ENCODE measurements around the gene CERS5. TPM values are rescaled to one million over a fixed set of nuclear protein-coding genes. Genes with fewer than 3 reads are reported as not detected.

Gene CERS5
- total RNA-seq, 1 donor from 2014 or later, result 37.7 TPM

- DNase-seq (ENCODE audit: extremely low read depth, low read depth, low spot score), result no peak
These were observed 84.5 kb downstream of the CERS5 start for GRCh38 chr12:50082644-50083043.

- DNase-seq (ENCODE audit: extremely low read depth, low read depth, low spot score), result no peak
These were observed 85.9 kb downstream of the CERS5 start for GRCh38 chr12:50081096-50081808.

GRCh38 chr12:50079771-50080170 is 87.4 kb downstream of the CERS5 start:
- DNase-seq (ENCODE audit: extremely low read depth, low read depth, low spot score), result no peak

Other genes starting within 250 kb of the CERS5 start
- not detected in 2 replicates for gene AQP2, start 216.6 kb downstream of the CERS5 start, total RNA-seq
- gene AQP5, start 205.5 kb downstream of the CERS5 start, total RNA-seq, result not detected in 2 replicates
- gene AQP6, start 194.4 kb downstream of the CERS5 start, total RNA-seq, result not detected in 2 replicates
- 10.2 and 15.7 TPM in 2 replicates for gene RACGAP1, start 141.9 kb downstream of the CERS5 start, total RNA-seq
- gene ASIC1, start 109.8 kb downstream of the CERS5 start, total RNA-seq, result 2.5 TPM in 2 replicates
- 101 and 109 TPM in 2 replicates for gene SMARCD1, start 82.0 kb downstream of the CERS5 start, total RNA-seq
- gene GPD1, start 63.4 kb downstream of the CERS5 start, total RNA-seq, result 2.6 TPM in 1 of 2 replicates, not detected in the other
- gene COX14, start 55.1 kb downstream of the CERS5 start, total RNA-seq, result 46.4 and 73.2 TPM in 2 replicates
- gene LIMA1, start 116.2 kb upstream of the CERS5 start, total RNA-seq, result 85.5 and 102 TPM in 2 replicates
- gene FAM186A, start 229.2 kb upstream of the CERS5 start, total RNA-seq, result not detected in 2 replicates
- gene LARP4, start 233.5 kb upstream of the CERS5 start, total RNA-seq, result 26.4 and 39.7 TPM in 2 replicates